IMR-90 (cell line): Measurements from ENCODE around the gene VPS35L. TPM values are rescaled to one million over a fixed set of nuclear protein-coding genes. Genes with fewer than 3 reads are reported as not detected.

Experiments used
- polyA plus RNA-seq, 3 experiments: library from polyadenylated mRNA; depleted of rRNA; stranded (reverse); fragments of >200 nt; gene quantifications; 2 replicates each; pipeline ENCODE4 v1.2.3, GENCODE V29; 2012; ENCODE audit warnings: low replicate concordance in 1 of 3
- total RNA-seq: library from RNA; depleted of rRNA; stranded (reverse); fragments of >200 nt; gene quantifications from 2 replicates; pipeline ENCODE4 v1.2.3, GENCODE V29; 2012; rRNA removed

Gene VPS35L
- total and polyA plus RNA-seq, 2 of the 4 experiments (the other 2 are of a cell fraction), result 28.0 to 40.1 TPM

Other genes with a start within 250 kb of the VPS35L start
- not detected in 2 replicates for gene TMC5, start 137.8 kb upstream of the VPS35L start, total RNA-seq
- gene TMC5, start 137.8 kb upstream of the VPS35L start, polyA plus RNA-seq (2012; rRNA removed), result not detected in 2 replicates
- gene GDE1, start 33.6 kb upstream of the VPS35L start, total RNA-seq, result 62.4 and 64.2 TPM in 2 replicates
- 36.7 and 50.1 TPM in 2 replicates for gene GDE1, start 33.6 kb upstream of the VPS35L start, polyA plus RNA-seq (2012; rRNA removed)
- gene CCP110, start 31.8 kb upstream of the VPS35L start, total RNA-seq, result 7.7 and 11.9 TPM in 2 replicates
- gene CCP110, start 31.8 kb upstream of the VPS35L start, polyA plus RNA-seq (2012; rRNA removed), result 3.7 and 4.7 TPM in 2 replicates
- gene KNOP1, start 162.5 kb downstream of the VPS35L start, total RNA-seq, result 8.4 and 10.6 TPM in 2 replicates
- gene KNOP1, start 162.5 kb downstream of the VPS35L start, polyA plus RNA-seq (2012; rRNA removed), result 6.9 and 7.0 TPM in 2 replicates
- gene IQCK, start 162.6 kb downstream of the VPS35L start, total RNA-seq, result 4.2 and 5.4 TPM in 2 replicates
- gene IQCK, start 162.6 kb downstream of the VPS35L start, polyA plus RNA-seq (2012; rRNA removed), result 4.1 and 4.2 TPM in 2 replicates